ENCODE data around the gene KLHL7.

- TF ChIP-seq HBP1 (CRISPR knock-in tag; IDR thresholded peaks at IDR 0.05) = no peak
- no peak for TF ChIP-seq CBFB (CRISPR knock-in tag; IDR thresholded peaks at IDR 0.05)
- no peak for TF ChIP-seq ZBTB49 (CRISPR knock-in tag; IDR thresholded peaks at IDR 0.05; ENCODE audit: borderline replicate concordance)
- no peak for TF ChIP-seq CREB1 (IDR thresholded peaks at IDR 0.05)
- no peak for TF ChIP-seq CREB1 (CRISPR knock-in tag; IDR thresholded peaks at IDR 0.05)
- no peak for TF ChIP-seq ZNF551 (CRISPR knock-in tag; IDR thresholded peaks at IDR 0.05)
- TF ChIP-seq GATAD2A (IDR thresholded peaks at IDR 0.05) = no peak
- TF ChIP-seq CTCF (IDR thresholded peaks at IDR 0.05 in 2 of 3, conservative IDR thresholded peaks at IDR 0.05 in 1 of 3; ENCODE audit: insufficient read depth in 2 of 3, low read depth in 1 of 3, low read length in 3 of 3) = no peak
- TF ChIP-seq RFX5 (IDR thresholded peaks at IDR 0.05; ENCODE audit: low read depth, low read length) = no peak
- no peak for TF ChIP-seq ZNF274 (IDR thresholded peaks at IDR 0.05; ENCODE audit: borderline replicate concordance, low read depth, low read length)
- no peak for TF ChIP-seq ARNT (IDR thresholded peaks at IDR 0.05)
- TF ChIP-seq POLR2AphosphoS5 (IDR thresholded peaks at IDR 0.05; ENCODE audit: control insufficient read depth, insufficient read depth, low read depth, low read length) = no peak
- TF ChIP-seq HINFP (tag; conservative IDR thresholded peaks at IDR 0.05; ENCODE audit: low read depth) = no peak
These were observed 90.7 kb downstream of the KLHL7 start for GRCh38 chr7:23196306-23196705.

Data from K562 (cell line).